OCI-LY1 (cell line): ENCODE measurements around the gene LTBP4.

Experiments
- H2AFZ ChIP-seq: fragments of 200-600 bp; sonication (generic), shearing (Covaris generic); 2 replicates; pipeline ENCODE4 v1.6.0; 2014; ENCODE audit warnings: antibody characterized with exemption, mild to moderate bottlenecking, low read length
- H3F3A ChIP-seq: fragments of 200-600 bp; sonication (generic), shearing (Covaris generic); 2 replicates; pipeline ENCODE4 v1.6.0; 2014; ENCODE audit warnings: mild to moderate bottlenecking, antibody characterized with exemption, low read length, moderate library complexity; ENCODE audit not compliant: insufficient read depth
- H3K27ac ChIP-seq: fragments of 200-600 bp; sonication (generic); 2 replicates; pipeline ENCODE4 v1.5.1; 2014; ENCODE audit warnings: low read length, mixed run types, mild to moderate bottlenecking, low read depth; ENCODE audit not compliant: poor library complexity, severe bottlenecking
- H3K27me3 ChIP-seq: fragments of 200-600 bp; sonication (generic); 2 replicates; pipeline ENCODE4 v1.6.0; 2014; ENCODE audit warnings: antibody characterized with exemption, mild to moderate bottlenecking, low read length, moderate library complexity; ENCODE audit not compliant: insufficient read depth
- H3K36me3 ChIP-seq: fragments of 200-600 bp; sonication (generic); 2 replicates; pipeline ENCODE4 v1.6.1; 2014; ENCODE audit warnings: mild to moderate bottlenecking, antibody characterized with exemption, low read length, moderate library complexity, mixed read lengths; ENCODE audit not compliant: insufficient read depth
- H3K4me1 ChIP-seq: fragments of 200-600 bp; sonication (generic); 2 replicates; pipeline ENCODE4 v1.5.1; 2014; ENCODE audit warnings: mild to moderate bottlenecking, low read length, moderate library complexity; ENCODE audit not compliant: insufficient read depth, severe bottlenecking
- H3K4me2 ChIP-seq: fragments of 200-600 bp; sonication (generic), shearing (Covaris generic); 2 replicates; pipeline ENCODE4 v1.6.1; 2014; ENCODE audit warnings: low read length
- H3K4me3 ChIP-seq: fragments of 200-600 bp; sonication (generic); 2 replicates; pipeline ENCODE4 v1.5.1; 2014; ENCODE audit warnings: low read length, low read depth, mild to moderate bottlenecking, mixed read lengths; ENCODE audit not compliant: poor library complexity, severe bottlenecking
- H3K79me2 ChIP-seq: fragments of 200-600 bp; shearing (Covaris generic); 2 replicates; pipeline ENCODE4 v1.6.1; 2016; ENCODE audit warnings: mixed run types, low read length, mixed read lengths; ENCODE audit not compliant: insufficient read depth
- H3K9ac ChIP-seq: fragments of 200-600 bp; sonication (generic), shearing (Covaris generic); 2 replicates; pipeline ENCODE4 v1.6.1; 2014; ENCODE audit warnings: mild to moderate bottlenecking, low read length, mixed read lengths
- H3K9me2 ChIP-seq: fragments of 200-600 bp; sonication (generic), shearing (Covaris generic); 2 replicates; pipeline ENCODE4 v1.6.1; 2014; ENCODE audit warnings: low read depth, mild to moderate bottlenecking, low read length, mixed read lengths
- H3K9me3 ChIP-seq: fragments of 200-600 bp; shearing (Covaris generic); 2 replicates; pipeline ENCODE4 v1.6.1; 2014; ENCODE audit warnings: low read length, mixed read lengths
- H4K20me1 ChIP-seq: fragments of 200-600 bp; sonication (generic), shearing (Covaris generic); 2 replicates; pipeline ENCODE4 v1.6.0; 2016; ENCODE audit warnings: mild to moderate bottlenecking, low read length; ENCODE audit not compliant: insufficient read depth
- EZH2 ChIP-seq: fragments of 200-600 bp; sonication (generic), shearing (Covaris generic); IDR thresholded peaks from 2 replicates; pipeline ENCODE4 v1.8.0; 2017; ENCODE audit warnings: borderline replicate concordance, mixed run types, mild to moderate bottlenecking, antibody characterized with exemption, low read length, moderate library complexity, mixed read lengths
- TF ChIP-seq, protein P1 (sequence below): fragments of 200-600 bp; sonication (generic), shearing (Covaris generic); IDR thresholded peaks from 2 replicates; pipeline ENCODE4 v1.5.1; 2017; ENCODE audit warnings: mild to moderate bottlenecking, antibody characterized with exemption, low read length, moderate library complexity, mixed read lengths

Gene LTBP4

GRCh38 chr19:40625406-40626120 is 24.4 kb downstream of the LTBP4 start:
- H3K27me3 ChIP-seq, result no peaks in the 10 kb centered on the region
- no peaks in the 10 kb centered on the region for H3K9me2 ChIP-seq
- H3K9me3 ChIP-seq, result no peaks in the 10 kb centered on the region
- no peak overlapping the region for H3K9ac ChIP-seq
- no peak overlapping the region for H2AFZ ChIP-seq
- no peak overlapping the region for H3K27ac ChIP-seq
- H3K4me2 ChIP-seq, result no peak overlapping the region
- TF ChIP-seq, protein P1, sequence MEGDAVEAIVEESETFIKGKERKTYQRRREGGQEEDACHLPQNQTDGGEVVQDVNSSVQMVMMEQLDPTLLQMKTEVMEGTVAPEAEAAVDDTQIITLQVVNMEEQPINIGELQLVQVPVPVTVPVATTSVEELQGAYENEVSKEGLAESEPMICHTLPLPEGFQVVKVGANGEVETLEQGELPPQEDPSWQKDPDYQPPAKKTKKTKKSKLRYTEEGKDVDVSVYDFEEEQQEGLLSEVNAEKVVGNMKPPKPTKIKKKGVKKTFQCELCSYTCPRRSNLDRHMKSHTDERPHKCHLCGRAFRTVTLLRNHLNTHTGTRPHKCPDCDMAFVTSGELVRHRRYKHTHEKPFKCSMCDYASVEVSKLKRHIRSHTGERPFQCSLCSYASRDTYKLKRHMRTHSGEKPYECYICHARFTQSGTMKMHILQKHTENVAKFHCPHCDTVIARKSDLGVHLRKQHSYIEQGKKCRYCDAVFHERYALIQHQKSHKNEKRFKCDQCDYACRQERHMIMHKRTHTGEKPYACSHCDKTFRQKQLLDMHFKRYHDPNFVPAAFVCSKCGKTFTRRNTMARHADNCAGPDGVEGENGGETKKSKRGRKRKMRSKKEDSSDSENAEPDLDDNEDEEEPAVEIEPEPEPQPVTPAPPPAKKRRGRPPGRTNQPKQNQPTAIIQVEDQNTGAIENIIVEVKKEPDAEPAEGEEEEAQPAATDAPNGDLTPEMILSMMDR, result no peak
- TF ChIP-seq EZH2, result no peak
- H3K4me1 ChIP-seq, result no peaks in the 10 kb centered on the region
- H3F3A ChIP-seq, result no peaks in the 10 kb centered on the region
- no peaks in the 10 kb centered on the region for H4K20me1 ChIP-seq
- H3K4me3 ChIP-seq, result no peak overlapping the region
- H3K79me2 ChIP-seq, result no peaks in the 10 kb centered on the region
- H3K36me3 ChIP-seq, result peaks cover 59% of the 10 kb centered on the region

DNA sequence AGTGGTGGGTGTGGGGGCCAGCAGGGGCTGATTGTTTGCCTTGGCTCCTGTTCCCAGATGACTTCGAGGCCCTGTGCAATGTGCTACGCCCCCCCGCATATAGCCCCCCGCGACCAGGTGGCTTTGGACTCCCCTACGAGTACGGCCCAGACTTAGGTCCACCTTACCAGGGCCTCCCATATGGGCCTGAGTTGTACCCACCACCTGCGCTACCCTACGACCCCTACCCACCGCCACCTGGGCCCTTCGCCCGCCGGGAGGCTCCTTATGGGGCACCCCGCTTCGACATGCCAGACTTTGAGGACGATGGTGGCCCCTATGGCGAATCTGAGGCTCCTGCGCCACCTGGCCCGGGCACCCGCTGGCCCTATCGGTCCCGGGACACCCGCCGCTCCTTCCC is 25.7 kb downstream of the LTBP4 start:
- peaks cover 47% of the 10 kb centered on the region for H3K36me3 ChIP-seq
- H3K79me2 ChIP-seq, result no peaks in the 10 kb centered on the region

GRCh38 chr19:40627486-40628279 is 26.5 kb downstream of the LTBP4 start:
- Histone ChIP-seq H3K9ac (no peak overlapping the region), H3K9me3 (no peaks in the 10 kb centered on the region), H2AFZ (no peak overlapping the region), H4K20me1 (no peaks in the 10 kb centered on the region), H3K4me2 (no peak overlapping the region), H3K79me2 (no peaks in the 10 kb centered on the region), H3K4me3 (no peak overlapping the region), H3K36me3 (peaks cover 39% of the 10 kb centered on the region), H3F3A (no peaks in the 10 kb centered on the region), H3K27ac (no peak overlapping the region), H3K27me3 (no peaks in the 10 kb centered on the region), H3K4me1 (no peaks in the 10 kb centered on the region), H3K9me2 (no peaks in the 10 kb centered on the region)
- TF ChIP-seq, protein P1, result no peak
- no peak for TF ChIP-seq EZH2

More for the DNA sequence above, 25.7 kb downstream of the LTBP4 start:
- Histone ChIP-seq H3K27me3 (no peaks in the 10 kb centered on the region), H3K4me3 (no peak overlapping the region), H3K4me1 (no peaks in the 10 kb centered on the region), H3K9me2 (no peaks in the 10 kb centered on the region), H4K20me1 (no peaks in the 10 kb centered on the region), H3F3A (no peaks in the 10 kb centered on the region), H3K9ac (no peak overlapping the region), H3K4me2 (no peak overlapping the region), H3K27ac (no peak overlapping the region), H2AFZ (no peak overlapping the region), H3K9me3 (no peaks in the 10 kb centered on the region)
- TF ChIP-seq, protein P1, result no peak
- no peak for TF ChIP-seq EZH2
